ENCODE data around the gene SZT2. TPM values are rescaled to one million over a fixed set of nuclear protein-coding genes. Genes with fewer than 3 reads are reported as not detected.
A peak's percentile ranks its signal among the peaks of the same experiment; 100 is the strongest.

The SZT2 gene
- total and polyA plus RNA-seq, 2 of the 4 experiments (the other 2 are of a cell fraction), result 9.5 to 14.3 TPM

GRCh38 chr1:43367904-43368645, 21.6 kb upstream of the SZT2 start, which contains the start of gene ELOVL1:
ELOVL1 (minus strand) TSS chr1:43368011; CDS start chr1:43365609, 2,402 bp downstream.
- peak within 1 kb of the TSS; percentile 93 for H4K91ac ChIP-seq (ENCODE audit: insufficient read depth, low read depth, low read length)
- DNase-seq (peak; percentile 80), ATAC-seq (ENCODE audit: low read depth) (peak; percentile 93)
- peak within 1 kb of the TSS; percentile 98 for H2AFZ ChIP-seq (replicated peaks; ENCODE audit: low read length, poor library complexity)
- peak within 1 kb of the TSS; percentile 42 for H3K18ac ChIP-seq (ENCODE audit: low read depth, low read length)
- H3K4ac ChIP-seq (ENCODE audit: low read depth, low read length), result peak within 1 kb of the TSS; percentile 99
- no peaks in the 10 kb centered on the region for H3K9me3 ChIP-seq (ENCODE audit: control insufficient read depth, insufficient read depth, low read length)
- H3K9me1 ChIP-seq (ENCODE audit: insufficient read depth, low read length), result peaks cover 15% of the 10 kb centered on the region
- dilution Hi-C loops (cut with HindIII; ENCODE audit: low sequenced_read_pairs, unreplicated experiment), result no loop called here
- H2AK5ac ChIP-seq (ENCODE audit: low read depth, low read length), result peak within 1 kb of the TSS; percentile 99
- H2AK9ac ChIP-seq (replicated peaks; ENCODE audit: low read depth, low read length, poor library complexity), result peak within 1 kb of the TSS; percentile 100
- no TSS peak for BruUV-seq (replicated peaks)
- H3K36me3 ChIP-seq (ENCODE audit: control insufficient read depth, insufficient read depth, low read length), result peaks cover 29% of the 10 kb centered on the region
- peaks cover 16% of the 10 kb centered on the region for H3K4me1 ChIP-seq (ENCODE audit: control insufficient read depth, insufficient read depth, low read length)
- H3K4me3 ChIP-seq (ENCODE audit: insufficient read depth, low read depth, low read length), result peak within 1 kb of the TSS; percentile 80
- peak within 1 kb of the TSS; percentile 99 for H3K56ac ChIP-seq (ENCODE audit: extremely low read depth, insufficient read depth, low read length)
- H4K8ac ChIP-seq (ENCODE audit: low read depth in 2 of 2, low read length in 2 of 2), result peak within 1 kb of the TSS; percentile 90 to 97
- H3K27ac ChIP-seq (ENCODE audit: insufficient read depth, low read length), result peak within 1 kb of the TSS; percentile 93
- 0% methylated on average over 23 of the region's 58 CpGs; no CpG with 5 or more reads in 1 of the 2 experiments for WGBS, 2 experiments (ENCODE audit: extremely low coverage in 2 of 2, insufficient read length in 1 of 2)
- ChIA-PET POLR2A (ENCODE audit: unreplicated experiment) (interaction anchor here (0.6 to 1.4 kb wide), 3 partner anchors 10 to 490 kb away, joined by 4 read pairs; partner anchors contain the start of gene CDC20), CTCF (interaction anchor here (1.0 to 1.2 kb wide), 2 partner anchors 9 to 19 kb away, joined by 3 read pairs; partner anchors contain the start of gene CDC20)
- H3K23ac ChIP-seq (ENCODE audit: low read depth, low read length), result peak within 1 kb of the TSS; percentile 97
- peaks cover 34 to 81% of the 10 kb centered on the region in 2 experiments for H3K79me1 ChIP-seq (ENCODE audit: low read depth in 1 of 2, low read length in 2 of 2)
- peak within 1 kb of the TSS; percentile 21; the same call in 1 of the 3 replicates for H2BK15ac ChIP-seq (ENCODE audit: low read depth, low read length)
- peak within 1 kb of the TSS; percentile 67 for H2BK20ac ChIP-seq (ENCODE audit: low read depth, low read length)
- intact Hi-C loops (cut with micrococcal nuclease), result loop anchor here (1.0 kb wide), 1 partner anchor 21 kb away; the partner anchor contains the start of genes MED8 and SZT2
- peak within 1 kb of the TSS; percentile 87 for H3K4me2 ChIP-seq (ENCODE audit: low read depth, low read length)
- H2BK120ac ChIP-seq (ENCODE audit: low read depth, low read length), result peak within 1 kb of the TSS; percentile 77
- H3K14ac ChIP-seq (replicated peaks; ENCODE audit: low read depth, low read length), result peak within 1 kb of the TSS; percentile 99
- H4K5ac ChIP-seq (ENCODE audit: low read depth, low read length), result peak within 1 kb of the TSS; percentile 51
- H3K9ac ChIP-seq (ENCODE audit: low read depth, low read length), result peak within 1 kb of the TSS; percentile 90
- in situ Hi-C loops (cut with MboI; ENCODE audit: low sequenced_read_pairs), result no loop called here
- peak within 1 kb of the TSS; percentile 92 for H2BK5ac ChIP-seq (ENCODE audit: low read depth, low read length, poor library complexity, severe bottlenecking)
- H4K20me1 ChIP-seq (ENCODE audit: insufficient read depth, low read length), result peaks cover 23% of the 10 kb centered on the region
- no peaks in the 10 kb centered on the region for H3K27me3 ChIP-seq (ENCODE audit: control insufficient read depth, insufficient read depth, low read length)
- TF ChIP-seq RAD21 (IDR thresholded peaks at IDR 0.05; ENCODE audit: low read length) (peak; percentile 1; the same call in 1 of the 2 replicates), MAFK (IDR thresholded peaks at IDR 0.05; ENCODE audit: low read depth, low read length) (no peak), CHD1 (IDR thresholded peaks at IDR 0.05; ENCODE audit: low read depth, low read length) (no peak), ELK1 (IDR thresholded peaks at IDR 0.05; ENCODE audit: borderline replicate concordance, low read depth, low read length) (no peak), FOS (IDR thresholded peaks at IDR 0.05; ENCODE audit: low read depth, low read length) (no peak), CTCF (conservative IDR thresholded peaks at IDR 0.05; ENCODE audit: low read depth, low read length) (peak; percentile 34), NFE2L2 (IDR thresholded peaks at IDR 0.05; ENCODE audit: low read depth, low read length) (no peak), MAZ (IDR thresholded peaks at IDR 0.05; ENCODE audit: borderline replicate concordance, low read depth, low read length) (peak; percentile 82; the same call in 1 of the 2 replicates), USF2 (IDR thresholded peaks at IDR 0.05; ENCODE audit: low read depth, low read length) (no peak), BHLHE40 (IDR thresholded peaks at IDR 0.05; ENCODE audit: low read depth, low read length) (peak; percentile 43; the same call in 1 of the 2 replicates), RCOR1 (IDR thresholded peaks at IDR 0.05; ENCODE audit: insufficient replicate concordance, low read length) (no peak), SMC3 (IDR thresholded peaks at IDR 0.05; ENCODE audit: low read depth, low read length) (0 out of 2 replicates have a peak, but pooled peaks have one; percentile 11), MXI1 (IDR thresholded peaks at IDR 0.05; ENCODE audit: borderline replicate concordance, low read depth, low read length) (peak; percentile 40)
